Measurements from ENCODE around the gene DNM2.

GRCh38 chr19:10838377-10838776 lies 120.5 kb downstream of the DNM2 start:
- no peak for TF ChIP-seq CTCF (IDR thresholded peaks at IDR 0.05; ENCODE audit: low read length)
- TF ChIP-seq EZH2 (optimal IDR thresholded peaks at IDR 0.05; ENCODE audit: low read depth, low read length), result no peak
